Measurements from ENCODE around the gene MAPKAP1. TPM values are rescaled to one million over a fixed set of nuclear protein-coding genes. Genes with fewer than 3 reads are reported as not detected.

MAPKAP1 gene
- total RNA-seq, 1 donor from 2014 or later, result 76.9 TPM

GRCh38 chr9:125541840-125542243 is 165.2 kb downstream of the MAPKAP1 start:
- TF ChIP-seq CTCF (IDR thresholded peaks at IDR 0.05), result no peak
- no peaks in the 10 kb centered on the region for H3K9me3 Mint-ChIP-seq (ENCODE audit: unreplicated experiment)
- H3K36me3 Mint-ChIP-seq (ENCODE audit: unreplicated experiment), result peaks cover 19% of the 10 kb centered on the region
- H3K4me3 Mint-ChIP-seq (ENCODE audit: unreplicated experiment), result no peak overlapping the region
- DNase-seq (ENCODE audit: extremely low spot score, unreplicated experiment), result no peak
- H3K27ac Mint-ChIP-seq (ENCODE audit: unreplicated experiment), result no peak overlapping the region
- H3K4me1 Mint-ChIP-seq (ENCODE audit: unreplicated experiment), result peaks cover 30% of the 10 kb centered on the region
- H3K27me3 Mint-ChIP-seq (ENCODE audit: unreplicated experiment), result no peaks in the 10 kb centered on the region

GRCh38 chr9:125540497-125540896 is 166.5 kb downstream of the MAPKAP1 start:
- Mint-ChIP-seq H3K27ac (ENCODE audit: unreplicated experiment) (no peak overlapping the region), H3K9me3 (ENCODE audit: unreplicated experiment) (no peaks in the 10 kb centered on the region), H3K36me3 (ENCODE audit: unreplicated experiment) (peaks cover 19% of the 10 kb centered on the region), H3K4me3 (ENCODE audit: unreplicated experiment) (no peak overlapping the region), H3K4me1 (ENCODE audit: unreplicated experiment) (peaks cover 24% of the 10 kb centered on the region), H3K27me3 (ENCODE audit: unreplicated experiment) (no peaks in the 10 kb centered on the region)
- TF ChIP-seq CTCF (IDR thresholded peaks at IDR 0.05), result no peak
- no peak for DNase-seq (ENCODE audit: extremely low spot score, unreplicated experiment)

- no peaks in the 10 kb centered on the region for H3K9me3 Mint-ChIP-seq (ENCODE audit: unreplicated experiment)
- no peaks in the 10 kb centered on the region for H3K27me3 Mint-ChIP-seq (ENCODE audit: unreplicated experiment)
- peak overlapping the region; percentile 60 for H3K4me3 Mint-ChIP-seq (ENCODE audit: unreplicated experiment)
- TF ChIP-seq CTCF (IDR thresholded peaks at IDR 0.05), result no peak
- no peak for DNase-seq (ENCODE audit: extremely low spot score, unreplicated experiment)
- peak overlapping the region; percentile 89 for H3K27ac Mint-ChIP-seq (ENCODE audit: unreplicated experiment)
- peaks cover 19% of the 10 kb centered on the region for H3K36me3 Mint-ChIP-seq (ENCODE audit: unreplicated experiment)
- H3K4me1 Mint-ChIP-seq (ENCODE audit: unreplicated experiment), result peaks cover 7% of the 10 kb centered on the region
Measured at GRCh38 chr9:125538092-125538473, 168.9 kb downstream of the MAPKAP1 start.

- Mint-ChIP-seq H3K27ac (ENCODE audit: unreplicated experiment) (peak overlapping the region; percentile 89), H3K9me3 (ENCODE audit: unreplicated experiment) (no peaks in the 10 kb centered on the region), H3K27me3 (ENCODE audit: unreplicated experiment) (no peaks in the 10 kb centered on the region), H3K36me3 (ENCODE audit: unreplicated experiment) (peaks cover 17% of the 10 kb centered on the region), H3K4me1 (ENCODE audit: unreplicated experiment) (peaks cover 3% of the 10 kb centered on the region), H3K4me3 (ENCODE audit: unreplicated experiment) (peak overlapping the region; percentile 60)
- TF ChIP-seq CTCF (IDR thresholded peaks at IDR 0.05), result no peak
- DNase-seq (ENCODE audit: extremely low spot score, unreplicated experiment), result no peak
Measured at GRCh38 chr9:125537442-125538091, 169.4 kb downstream of the MAPKAP1 start.

- H3K36me3 Mint-ChIP-seq (ENCODE audit: unreplicated experiment), result peaks cover 14% of the 10 kb centered on the region
- H3K27me3 Mint-ChIP-seq (ENCODE audit: unreplicated experiment), result no peaks in the 10 kb centered on the region
- no peak for DNase-seq (ENCODE audit: extremely low spot score, unreplicated experiment)
- no peaks in the 10 kb centered on the region for H3K4me1 Mint-ChIP-seq (ENCODE audit: unreplicated experiment)
- H3K27ac Mint-ChIP-seq (ENCODE audit: unreplicated experiment), result peak overlapping the region; percentile 89
- H3K4me3 Mint-ChIP-seq (ENCODE audit: unreplicated experiment), result no peak overlapping the region
- no peak for TF ChIP-seq CTCF (IDR thresholded peaks at IDR 0.05)
- no peaks in the 10 kb centered on the region for H3K9me3 Mint-ChIP-seq (ENCODE audit: unreplicated experiment)
Measured at GRCh38 chr9:125536776-125537175, 170.2 kb downstream of the MAPKAP1 start.
